IPS-NIHi7 (cell line): ENCODE measurements around the gene ANKRD52.

Source experiments
- DNase-seq: peaks from one replicate; pipeline ENCODE4 v3.0.0; 2012; ENCODE audit warnings: mixed read lengths; ENCODE audit errors: extremely low spot score

Gene ANKRD52

DNA sequence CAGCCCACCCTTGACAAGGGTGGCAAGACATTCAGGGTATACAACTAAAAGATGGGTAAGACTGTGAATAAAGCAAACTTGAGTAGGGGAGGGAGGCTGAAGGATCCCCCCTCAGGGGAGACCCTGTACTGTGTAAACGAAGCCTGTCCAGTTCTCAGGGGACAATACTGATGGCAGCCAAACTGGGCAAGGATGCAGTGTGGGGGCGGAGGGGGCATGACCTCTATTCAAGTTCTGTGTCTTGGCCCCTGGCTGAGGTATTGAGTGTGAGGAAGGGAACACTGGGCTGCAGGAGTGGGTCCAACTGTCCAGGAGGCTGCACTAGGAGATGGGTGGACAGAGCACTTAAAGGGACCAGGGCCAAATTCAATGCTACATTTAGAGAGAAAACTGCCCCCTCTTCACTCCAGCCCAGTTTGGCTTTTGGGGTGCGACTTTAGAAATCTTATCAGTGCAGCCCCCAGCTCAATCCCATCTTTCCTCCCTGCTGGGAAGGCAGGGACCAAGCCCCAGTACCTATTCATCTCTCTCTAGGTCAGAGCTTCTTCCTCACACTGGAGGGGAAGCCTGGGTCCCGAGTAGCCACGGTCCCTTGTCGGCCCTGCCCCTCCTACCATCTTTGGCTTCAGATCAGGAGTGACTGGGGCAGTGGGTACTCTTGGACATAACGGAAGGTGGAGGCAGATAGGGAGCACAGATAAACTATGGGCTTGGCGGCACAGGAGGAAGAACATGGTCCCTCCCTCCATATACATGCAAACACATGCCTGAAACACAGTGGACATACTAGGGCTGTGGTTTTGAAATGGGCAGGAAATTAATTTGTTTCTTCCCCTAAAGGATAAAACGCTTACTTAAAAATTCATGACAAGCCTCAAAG lies 16.5 kb downstream of the ANKRD52 start:
- no peak for DNase-seq

DNA sequence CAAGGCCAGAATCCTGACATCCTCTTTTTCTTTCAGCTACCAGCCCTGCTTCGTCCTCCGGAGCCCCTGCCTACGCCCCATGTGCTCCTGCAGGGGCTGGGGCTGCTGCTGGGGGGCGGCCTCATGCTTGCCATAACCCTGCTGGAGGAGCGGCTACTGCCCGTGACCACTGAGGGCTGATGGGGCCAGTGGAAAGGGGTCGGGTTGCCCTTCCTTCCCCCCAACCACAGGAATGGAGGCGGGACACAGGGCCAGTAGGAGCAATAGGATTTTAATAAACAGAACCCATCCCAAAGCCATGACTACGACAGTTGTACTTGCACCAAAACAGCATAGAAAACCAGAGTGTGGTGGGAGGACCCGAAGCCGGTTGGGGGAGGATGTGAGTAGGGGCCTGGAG lies 20.6 kb downstream of the ANKRD52 start:
- no peak for DNase-seq

DNA sequence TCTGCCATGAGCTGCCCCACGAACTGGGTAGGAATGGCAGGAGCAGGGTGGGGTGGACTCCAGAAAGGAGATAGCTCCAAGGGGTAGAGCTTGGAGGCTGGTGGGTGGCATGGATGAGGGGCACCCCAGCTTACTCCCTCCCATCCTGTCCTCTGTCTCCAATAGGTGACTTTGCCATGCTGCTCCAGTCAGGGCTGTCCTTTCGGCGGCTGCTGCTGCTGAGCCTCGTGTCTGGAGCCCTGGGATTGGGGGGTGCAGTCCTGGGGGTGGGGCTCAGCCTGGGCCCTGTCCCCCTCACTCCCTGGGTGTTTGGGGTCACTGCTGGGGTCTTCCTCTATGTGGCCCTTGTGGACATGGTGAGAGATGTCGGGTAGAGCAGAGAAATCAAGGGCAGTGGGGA lies 21.2 kb downstream of the ANKRD52 start:
- no peak for DNase-seq

DNA sequence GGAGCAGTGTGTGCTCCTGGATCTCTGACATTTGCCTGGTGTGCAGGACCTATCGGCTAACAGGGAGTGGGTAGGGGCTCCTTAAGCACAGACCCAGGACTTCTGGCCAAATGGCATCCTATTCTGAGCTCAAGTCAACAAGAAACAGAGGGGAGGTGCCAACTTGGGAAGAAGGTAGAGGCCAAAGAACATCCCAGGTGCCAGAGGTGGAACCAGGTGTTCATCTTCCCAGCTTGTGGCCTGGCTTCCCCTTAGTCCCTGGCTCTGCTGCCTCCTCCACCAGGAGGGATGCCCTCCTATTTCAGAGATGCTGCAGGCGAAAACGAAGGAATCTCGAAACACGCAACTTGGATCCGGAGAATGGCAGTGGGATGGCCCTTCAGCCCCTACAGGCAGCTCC lies 22.1 kb downstream of the ANKRD52 start:
- no peak for DNase-seq

DNA sequence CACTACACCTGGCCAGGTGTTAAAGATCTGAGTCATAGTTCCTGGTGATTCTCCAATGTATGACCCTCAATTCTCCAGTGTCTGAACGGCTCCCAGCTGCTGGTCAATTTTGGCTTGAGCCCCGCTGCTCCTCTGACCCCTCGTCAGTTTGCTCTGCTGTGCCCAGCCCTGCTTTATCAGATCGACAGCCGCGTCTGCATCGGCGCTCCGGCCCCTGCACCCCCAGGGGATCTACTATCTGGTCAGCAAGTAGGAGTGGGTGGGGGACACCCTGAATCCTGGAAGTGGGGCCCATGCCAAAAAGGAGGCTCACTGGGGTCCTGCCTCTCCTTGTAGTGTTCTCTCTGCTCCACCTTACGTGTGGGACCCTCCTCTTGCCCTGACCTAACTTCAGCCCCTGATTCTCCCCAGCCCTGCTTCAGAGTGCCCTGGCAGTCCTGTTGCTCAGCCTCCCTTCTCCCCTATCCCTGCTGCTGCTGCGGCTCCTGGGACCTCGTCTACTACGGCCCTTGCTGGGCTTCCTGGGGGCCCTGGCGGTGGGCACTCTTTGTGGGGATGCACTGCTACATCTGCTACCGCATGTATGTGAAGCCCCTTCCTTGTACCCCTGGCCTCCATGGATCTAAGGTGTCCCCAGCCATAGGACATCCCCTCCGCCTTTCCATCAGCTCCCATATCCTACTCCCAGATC lies 23.3 kb downstream of the ANKRD52 start:
- DNase-seq, result no peak

DNA sequence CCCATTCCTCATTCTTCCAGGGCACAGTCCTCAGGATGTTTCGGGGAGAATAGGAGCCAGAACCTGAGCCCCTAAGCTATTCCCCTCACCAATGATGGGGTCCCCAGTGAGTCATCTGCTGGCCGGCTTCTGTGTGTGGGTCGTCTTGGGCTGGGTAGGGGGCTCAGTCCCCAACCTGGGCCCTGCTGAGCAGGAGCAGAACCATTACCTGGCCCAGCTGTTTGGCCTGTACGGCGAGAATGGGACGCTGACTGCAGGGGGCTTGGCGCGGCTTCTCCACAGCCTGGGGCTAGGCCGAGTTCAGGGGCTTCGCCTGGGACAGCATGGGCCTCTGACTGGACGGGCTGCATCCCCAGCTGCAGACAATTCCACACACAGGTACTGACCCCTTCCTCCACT lies 27.0 kb downstream of the ANKRD52 start:
- DNase-seq, result no peak

DNA sequence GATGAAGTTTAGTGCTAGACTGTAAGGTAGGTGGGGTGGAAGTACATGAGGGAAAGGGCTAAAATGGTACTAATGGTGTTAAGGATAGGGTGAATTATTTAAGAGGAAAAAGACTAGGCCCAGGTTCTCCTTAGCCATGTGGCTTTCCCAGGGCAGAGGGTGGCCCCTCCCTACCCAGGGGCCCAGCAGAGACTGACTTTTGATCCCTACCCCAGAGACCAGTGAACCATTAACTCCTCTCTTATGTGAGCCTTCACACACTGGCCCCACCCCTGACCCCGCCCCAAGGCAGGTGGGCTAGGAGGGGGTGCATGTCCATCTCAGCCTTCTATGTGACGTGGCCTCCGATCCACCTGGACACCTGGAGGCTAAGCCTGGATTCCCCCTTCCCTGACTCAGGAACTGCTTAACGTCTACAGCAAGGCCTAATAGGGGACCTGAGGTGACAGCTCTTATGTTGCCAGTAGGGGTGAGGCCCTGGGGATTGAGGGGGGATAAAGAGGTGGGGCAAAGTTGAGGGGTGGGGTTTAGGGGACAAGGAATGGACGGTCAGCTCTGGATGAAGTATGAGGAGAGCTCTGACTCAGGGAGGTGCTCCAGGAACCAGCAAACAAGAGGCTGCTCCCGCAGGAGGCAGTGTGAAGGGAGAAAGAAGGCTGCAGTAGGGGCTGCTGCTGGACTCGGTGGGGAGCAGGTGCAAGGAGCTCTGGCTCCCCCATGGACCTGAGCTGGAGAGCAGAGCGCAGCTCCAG lies 27.6 kb downstream of the ANKRD52 start:
- DNase-seq, result no peak

DNA sequence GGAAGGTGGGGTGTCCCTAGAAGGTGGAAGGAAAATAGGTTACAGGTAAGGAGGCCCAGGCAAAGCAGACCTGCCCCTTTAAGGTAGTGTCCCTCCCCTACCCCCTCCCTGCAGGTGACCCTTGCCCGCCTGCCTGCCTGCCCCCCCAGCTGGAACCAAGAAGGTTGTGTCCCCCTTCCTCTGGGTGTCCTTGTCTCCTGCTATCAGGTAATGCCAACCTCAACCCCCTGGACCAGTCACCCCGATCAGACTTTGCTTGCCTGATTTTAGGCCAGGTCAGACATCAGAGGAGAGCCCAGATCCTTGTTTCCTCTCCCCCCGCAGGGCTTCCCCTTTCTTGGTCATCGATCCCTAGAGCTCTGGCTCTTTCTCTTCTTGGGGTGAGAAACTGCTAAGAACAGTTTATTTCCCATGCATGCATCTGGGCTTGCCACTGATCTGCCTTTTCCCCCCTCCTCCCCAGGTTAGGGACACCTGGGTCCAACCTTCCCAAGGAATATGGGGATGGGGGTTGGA lies 28.2 kb downstream of the ANKRD52 start, which contains the start of gene SLC39A5:
Gene SLC39A5 (plus strand): TSS at position 136 of the 516 bp plus-strand sequence. CDS start 1,224 bp downstream, outside the sequence.
- no peak for DNase-seq

DNA sequence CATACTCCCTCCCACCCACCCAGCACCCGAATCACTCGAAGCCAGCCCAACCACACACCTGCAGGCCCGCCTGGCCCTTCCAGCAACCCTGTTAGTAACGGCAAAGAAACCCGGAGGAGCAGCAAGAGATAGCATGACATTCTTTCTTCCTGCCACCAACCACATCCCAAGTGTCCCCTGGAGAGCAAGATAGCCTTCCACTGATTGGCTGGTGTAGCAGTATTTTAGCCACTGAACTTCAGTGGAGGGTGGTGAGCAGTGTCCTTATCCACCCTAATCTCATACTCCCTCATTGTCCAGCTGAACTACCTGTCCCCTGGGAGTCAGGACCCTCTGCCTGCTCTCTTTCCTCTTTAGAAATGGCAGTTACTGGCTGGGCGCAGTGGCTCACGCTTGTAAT lies 29.1 kb downstream of the ANKRD52 start:
- DNase-seq, result no peak

DNA sequence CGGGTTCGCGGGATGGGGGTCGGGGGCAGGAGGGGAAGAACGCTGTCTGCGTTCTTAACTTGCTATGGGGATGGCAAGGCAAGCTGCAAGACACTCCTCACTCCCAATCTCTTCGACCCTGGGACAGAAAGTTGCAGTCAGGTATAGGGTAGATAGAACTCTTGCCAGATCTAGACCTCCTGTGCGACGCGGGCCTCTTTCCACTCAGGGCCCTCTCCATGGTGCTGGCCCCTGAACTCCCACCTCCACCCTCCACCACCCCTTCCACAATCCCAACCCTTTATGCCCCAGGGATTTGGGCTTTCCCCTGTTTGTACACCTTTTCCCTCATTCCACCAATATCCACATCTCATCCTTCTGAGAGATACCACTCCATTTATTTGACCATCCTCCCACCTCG lies 33.2 kb downstream of the ANKRD52 start:
- no peak for DNase-seq

DNA sequence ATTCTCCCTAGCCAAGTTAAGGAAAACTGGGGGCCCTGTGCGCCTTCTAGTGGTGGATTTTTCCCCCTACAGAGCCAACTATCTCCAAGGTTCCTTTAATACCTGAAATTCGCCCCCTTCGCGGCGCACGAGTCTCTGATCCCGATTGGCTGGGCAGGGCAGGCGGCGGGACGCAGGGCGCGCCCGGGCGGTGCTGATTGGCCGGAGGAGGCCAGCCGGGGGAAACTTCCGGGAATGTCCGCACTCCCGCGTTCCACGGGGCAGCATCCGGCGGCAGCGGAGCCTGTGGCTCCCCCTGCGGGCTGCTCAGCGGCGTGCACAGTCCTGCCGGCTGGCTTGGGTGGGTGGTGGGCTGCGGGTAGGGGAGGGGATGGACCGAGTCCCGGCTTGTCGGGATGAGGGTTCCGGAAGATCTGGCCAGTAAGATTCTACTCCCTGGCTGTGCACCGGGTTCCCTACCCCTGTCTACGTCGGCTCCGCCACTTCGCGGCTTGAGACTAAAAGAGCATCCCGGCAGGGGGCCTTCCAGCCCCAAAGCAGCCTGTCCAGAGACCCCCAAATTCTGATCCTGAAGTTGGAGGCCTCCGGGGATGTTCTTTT lies 34.0 kb downstream of the ANKRD52 start, which contains the start of gene NABP2:
Gene NABP2 (plus strand): TSS at position 241 of the 600 bp plus-strand sequence. CDS start 515 bp downstream, outside the sequence.
- DNase-seq, result peak; percentile 100

DNA sequence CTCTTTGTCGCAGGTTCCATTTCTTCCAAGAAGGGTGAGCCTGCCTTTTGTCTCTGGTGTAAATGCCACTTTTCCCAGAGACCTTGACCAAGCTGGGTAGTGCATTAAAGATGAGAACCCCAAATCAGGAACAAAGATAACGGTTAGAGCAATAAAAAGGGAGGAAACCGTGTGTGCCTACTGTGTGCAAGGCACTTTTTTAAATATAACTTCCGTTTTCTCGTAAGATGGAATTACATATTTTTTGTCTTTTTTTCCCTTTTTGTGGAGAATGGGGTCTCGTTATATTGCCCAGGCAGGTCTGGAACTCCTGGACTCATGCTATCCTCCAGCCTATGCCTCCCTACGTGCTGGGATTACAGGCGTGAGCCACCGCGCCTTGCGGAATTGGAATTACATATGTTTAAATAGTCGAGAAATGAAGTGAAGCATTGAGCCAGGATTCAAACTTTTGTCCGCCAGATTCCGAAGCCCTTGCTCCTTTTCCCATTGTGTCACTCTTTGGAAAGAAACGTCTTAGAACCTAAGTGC lies 34.5 kb downstream of the ANKRD52 start:
- DNase-seq, result no peak

DNA sequence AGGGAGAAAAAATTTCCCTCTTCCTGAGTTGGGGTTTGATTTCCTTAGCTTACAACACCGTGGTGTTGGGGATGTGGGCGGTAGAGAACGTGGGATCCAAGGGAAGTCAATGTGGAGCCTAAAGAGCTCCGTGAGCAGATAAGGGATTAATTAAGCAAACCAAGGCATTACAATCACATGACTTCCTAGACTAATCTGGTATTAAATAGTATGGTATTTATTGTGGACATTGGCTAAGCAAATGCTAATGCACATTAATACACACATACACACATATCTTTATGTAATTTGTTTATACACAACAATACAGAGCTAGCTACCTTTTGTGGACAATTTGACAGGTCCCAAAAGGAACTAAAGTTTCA lies 35.7 kb downstream of the ANKRD52 start:
- no peak for DNase-seq

DNA sequence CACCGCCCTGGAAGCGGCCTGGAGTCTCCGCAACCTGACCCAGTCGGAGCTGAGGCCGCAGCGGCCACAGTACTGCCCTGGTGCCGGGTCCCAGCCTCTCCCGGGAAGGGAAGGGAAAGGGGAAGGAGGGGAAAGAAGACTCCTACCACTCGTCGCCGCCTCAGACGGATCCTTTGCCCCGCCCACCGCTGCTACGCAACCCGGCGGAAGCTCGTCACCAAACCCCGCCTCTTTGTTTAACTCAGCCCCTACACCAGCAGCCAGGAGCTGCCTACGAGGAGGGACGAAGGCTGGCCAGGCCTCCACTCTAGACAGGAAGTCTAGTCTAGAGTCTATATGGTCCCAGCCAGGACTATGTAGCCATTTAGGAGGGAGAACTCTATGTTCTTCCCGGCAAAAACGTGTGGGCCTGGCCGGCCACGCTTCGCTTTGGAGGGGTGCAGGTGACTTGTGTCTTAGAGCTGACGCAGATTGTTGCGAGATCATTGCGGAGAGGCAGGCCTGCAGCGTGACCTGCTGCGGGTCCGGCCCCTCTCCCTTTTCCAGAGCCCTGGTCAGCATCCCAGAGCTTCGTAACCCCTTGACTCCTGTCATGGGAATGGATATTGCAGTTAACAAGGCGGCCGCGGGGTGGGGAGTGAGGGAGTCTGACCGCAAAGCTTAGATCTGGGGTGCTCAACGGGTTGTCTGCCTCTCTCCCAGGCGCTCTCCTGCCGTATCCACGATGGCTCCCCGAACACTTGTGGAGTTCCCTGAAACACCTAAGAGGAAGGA lies 36.2 kb downstream of the ANKRD52 start, which contains the start of gene RNF41:
Gene RNF41 (minus strand): TSS at position 166 of the 774 bp plus-strand sequence. CDS start 7,875 bp downstream, outside the sequence.
- DNase-seq, result peak; percentile 97

DNA sequence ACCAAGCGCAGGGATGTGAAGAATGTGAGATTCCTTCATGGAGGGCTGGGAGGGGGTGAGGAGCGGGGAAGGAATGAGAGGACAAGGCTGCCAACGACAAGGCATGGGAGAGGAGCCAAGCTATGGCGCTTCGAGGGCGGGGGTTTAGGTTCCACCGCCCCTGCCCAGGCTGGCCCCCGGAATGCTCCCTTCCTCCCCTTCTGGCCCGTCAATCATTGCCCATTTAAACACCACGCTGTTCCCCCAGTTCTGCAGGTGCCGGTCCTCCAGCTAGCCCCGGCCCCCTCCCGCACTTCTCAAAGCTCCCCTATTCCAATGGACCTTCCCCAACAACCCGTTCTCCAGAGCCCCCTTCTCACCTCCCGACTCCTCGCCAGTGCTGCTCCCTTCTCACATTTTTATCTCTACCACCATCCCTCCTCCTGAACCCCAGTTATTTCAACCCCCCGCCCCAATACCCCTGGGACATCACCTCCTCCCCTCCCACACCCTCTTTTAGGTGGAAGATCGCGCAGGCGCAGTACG lies 36.9 kb downstream of the ANKRD52 start:
- peak; percentile 76 for DNase-seq

DNA sequence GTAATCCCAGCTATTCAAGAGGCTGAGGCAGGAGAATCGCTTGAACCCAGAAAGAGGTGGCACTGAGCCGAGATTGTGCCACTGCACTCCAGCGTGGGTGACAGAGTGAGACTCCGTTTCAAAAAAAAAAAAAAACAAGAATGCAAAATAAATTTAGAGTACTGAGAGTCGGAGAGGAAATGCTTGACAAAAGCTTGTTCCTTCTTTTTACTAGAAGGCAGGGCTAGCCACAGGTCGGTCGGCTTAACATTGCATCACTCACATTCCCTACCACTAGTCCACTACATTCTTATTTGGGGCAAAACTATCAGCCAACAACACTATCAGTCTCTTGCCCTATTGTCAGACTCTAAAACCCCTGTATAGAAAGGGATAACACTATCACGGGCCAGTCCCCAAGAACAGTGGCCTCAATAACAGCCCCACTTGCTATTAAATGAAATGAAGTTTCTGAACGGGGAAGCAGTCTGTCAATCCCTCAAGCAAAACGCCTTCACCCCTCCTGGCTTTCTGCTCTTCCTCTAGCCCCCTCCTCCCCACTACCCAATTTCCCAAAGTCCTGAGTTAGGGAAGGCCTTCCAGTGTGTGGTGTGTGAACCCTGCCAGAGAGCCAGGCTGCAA lies 37.5 kb downstream of the ANKRD52 start:
- no peak for DNase-seq

DNA sequence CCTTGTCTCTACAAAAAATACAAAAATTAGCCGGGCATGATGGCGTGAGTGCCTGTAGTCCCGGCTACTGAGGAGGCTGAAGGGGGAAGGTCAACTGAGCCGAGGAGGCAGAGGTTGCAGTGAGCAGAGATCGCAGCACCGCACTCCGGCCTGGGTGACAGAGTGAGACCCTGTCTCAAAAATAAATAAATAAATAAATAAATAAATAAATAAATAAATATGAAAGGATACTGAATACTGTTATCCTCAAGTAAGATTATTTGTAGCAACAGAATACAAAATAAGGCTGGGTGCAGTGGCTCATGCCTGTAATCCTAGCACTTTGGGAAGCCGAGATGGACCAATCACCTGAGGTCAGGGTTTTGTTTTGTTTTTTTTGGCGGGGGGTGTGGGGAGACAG lies 38.3 kb downstream of the ANKRD52 start:
- no peak for DNase-seq

DNA sequence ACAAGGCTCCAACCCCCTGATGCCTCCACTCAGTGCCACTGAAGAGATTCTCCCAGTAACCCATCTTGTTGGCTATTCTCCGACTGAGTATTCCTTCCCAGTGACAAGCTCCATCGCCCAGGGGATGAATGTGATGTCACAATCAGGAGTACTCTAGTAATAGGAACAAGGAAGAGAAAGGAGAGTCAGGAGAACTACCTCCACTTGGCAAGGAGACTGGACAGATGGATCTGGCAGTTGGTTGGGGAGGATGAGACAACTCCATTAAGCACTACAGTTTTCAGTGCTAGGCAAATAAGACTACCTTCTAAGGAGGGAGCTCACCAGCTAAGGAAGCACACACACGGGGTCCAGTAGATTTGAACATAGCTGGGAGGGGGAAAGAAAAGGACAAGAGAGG lies 41.7 kb downstream of the ANKRD52 start:
- DNase-seq, result no peak

DNA sequence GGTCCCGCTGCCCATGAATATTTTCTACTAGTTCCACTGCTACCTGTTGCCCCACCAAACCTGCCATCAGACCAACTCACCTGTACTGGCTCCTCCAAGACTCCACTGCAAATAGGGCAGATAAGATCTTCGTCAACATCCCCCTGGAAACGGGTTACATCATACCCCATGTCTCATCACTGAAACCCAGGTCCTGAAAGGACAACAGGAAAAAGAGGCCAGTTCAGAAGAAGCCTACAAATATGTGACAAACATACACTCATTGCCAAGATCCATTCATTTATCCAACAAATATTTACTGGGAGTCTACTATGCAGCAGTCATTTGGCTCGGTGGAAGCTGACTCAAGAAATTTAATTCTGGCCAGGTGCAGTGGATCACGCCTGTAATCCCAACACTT lies 44.3 kb downstream of the ANKRD52 start:
- DNase-seq, result no peak

DNA sequence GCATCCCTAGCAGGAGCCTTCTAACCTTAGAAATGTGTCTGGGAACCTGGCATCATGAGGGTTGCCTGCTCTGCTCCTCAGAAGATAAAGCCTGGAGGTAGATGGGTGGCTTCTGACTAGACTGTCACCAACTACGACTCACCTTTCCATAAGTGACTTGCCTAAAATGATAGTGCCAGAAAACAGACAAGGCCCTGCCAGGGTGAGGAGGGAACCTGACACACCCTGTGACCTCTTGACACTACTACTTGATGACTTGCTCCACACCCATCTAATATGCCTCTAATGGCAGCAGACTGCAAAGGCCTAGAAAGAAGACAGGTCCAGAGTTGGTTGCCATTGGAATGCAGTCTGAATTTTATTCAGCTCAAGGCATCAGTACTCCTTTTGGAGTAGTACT lies 45.8 kb downstream of the ANKRD52 start:
- no peak for DNase-seq
